NCI-H146 treated with DMSO at 0.1 percent for 48 hours (cell line): ENCODE results near the gene MYCBPAP.
A peak's percentile ranks its signal among the peaks of the same experiment; 100 is the strongest.

Source experiments
- DNase-seq: peaks from one replicate; lab custom pipeline; 2025; ENCODE audit not compliant: unreplicated experiment; lab: John Stamatoyannopoulos, UW

MYCBPAP gene

DNA sequence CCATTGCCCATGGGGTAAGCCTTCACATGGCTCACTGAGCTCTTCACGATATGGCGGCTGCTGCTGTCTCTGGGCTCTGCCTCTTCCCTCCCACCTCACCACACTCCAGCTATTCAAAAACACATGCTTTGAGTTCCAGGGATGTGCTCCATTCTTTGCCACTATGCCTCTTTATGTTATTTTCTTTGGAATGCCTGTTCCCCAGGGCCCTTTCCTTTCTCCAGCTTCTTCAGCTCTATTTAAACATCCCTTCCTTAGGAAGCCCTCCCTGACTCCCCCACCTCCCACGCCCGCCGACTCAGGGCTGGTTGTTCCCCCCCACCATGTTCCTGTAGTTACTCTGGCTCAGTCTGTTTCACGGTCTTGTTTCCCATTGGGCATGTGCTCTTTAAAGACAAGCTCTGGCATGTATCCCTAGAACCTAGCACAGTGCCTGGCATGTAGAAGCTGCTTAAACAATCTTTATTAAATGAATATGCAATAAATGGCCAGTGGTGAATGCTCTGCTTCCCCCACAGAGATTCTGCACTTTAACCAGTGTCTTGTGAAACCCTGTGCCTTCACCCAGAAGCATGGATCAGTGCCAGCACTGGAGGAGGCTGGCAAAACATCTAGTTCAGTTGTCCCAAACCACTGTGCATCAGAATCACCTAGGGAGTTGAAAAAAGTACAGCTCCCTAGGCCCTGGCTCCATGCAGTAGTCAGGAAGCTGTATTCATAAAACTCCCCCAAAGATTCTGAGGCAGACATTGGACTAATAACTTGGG, 6.9 kb downstream of the MYCBPAP start:
- no peak for DNase-seq

DNA sequence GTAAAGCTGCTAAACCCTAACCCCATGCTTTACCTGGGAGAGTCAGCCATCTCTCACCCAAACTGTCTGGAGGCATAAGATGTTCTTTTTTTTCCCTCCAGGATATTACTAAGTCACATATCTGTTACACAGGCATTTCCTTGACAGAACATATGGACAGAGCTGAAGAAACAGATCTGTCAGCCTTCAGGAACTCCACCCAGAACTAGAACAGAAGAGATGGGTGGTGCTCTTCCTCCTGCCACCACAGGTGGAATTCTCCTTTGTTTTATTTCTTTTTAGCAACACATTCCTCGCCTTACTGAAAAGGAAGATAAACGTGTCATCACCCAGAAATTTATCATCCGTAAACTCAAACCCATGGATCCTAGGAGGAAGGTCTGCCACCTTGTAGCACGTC, 8.8 kb downstream of the MYCBPAP start:
- DNase-seq, result no peak

DNA sequence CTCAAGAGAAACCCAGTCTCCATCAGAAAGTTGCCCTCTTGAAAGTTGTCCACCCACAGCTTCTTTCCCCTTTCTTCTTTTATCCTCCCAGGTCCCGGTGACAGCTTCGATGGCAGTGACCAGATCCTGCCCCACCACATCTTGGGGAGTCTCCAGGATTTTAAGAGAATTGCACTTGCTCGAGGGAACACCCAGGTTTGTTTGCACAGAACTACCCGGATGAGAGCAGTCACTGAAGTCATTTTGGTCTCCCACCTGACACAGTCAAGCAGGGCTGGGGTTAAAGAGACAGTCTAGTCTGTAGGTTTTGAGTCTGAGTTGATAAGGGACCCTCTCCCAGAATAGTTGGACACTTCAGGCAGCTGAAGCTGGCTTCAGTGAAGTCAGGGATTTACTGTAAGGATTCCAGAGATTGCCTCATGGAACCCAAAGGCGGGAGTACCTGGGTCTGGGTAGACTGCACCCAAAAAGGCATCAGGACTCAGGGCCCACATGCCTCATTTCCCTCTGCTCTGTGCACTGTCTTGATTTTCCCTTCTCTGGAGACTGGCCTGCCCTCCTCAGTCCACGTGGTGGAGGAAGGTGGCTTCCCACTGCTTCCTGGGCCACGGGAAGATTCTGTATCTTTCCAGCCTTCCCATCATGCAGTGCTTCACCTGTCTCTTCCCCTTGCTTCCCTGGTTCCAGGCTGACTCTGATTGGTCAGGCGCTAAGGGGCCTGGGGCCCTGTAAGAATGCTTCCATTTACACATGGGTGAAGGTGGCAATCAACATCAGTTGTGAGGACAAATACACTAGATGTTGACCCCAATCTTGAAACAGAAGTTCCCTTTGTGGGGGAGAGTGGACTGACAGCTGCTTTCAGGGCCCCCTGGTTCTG, 9.5 kb downstream of the MYCBPAP start:
- no peak for DNase-seq

DNA sequence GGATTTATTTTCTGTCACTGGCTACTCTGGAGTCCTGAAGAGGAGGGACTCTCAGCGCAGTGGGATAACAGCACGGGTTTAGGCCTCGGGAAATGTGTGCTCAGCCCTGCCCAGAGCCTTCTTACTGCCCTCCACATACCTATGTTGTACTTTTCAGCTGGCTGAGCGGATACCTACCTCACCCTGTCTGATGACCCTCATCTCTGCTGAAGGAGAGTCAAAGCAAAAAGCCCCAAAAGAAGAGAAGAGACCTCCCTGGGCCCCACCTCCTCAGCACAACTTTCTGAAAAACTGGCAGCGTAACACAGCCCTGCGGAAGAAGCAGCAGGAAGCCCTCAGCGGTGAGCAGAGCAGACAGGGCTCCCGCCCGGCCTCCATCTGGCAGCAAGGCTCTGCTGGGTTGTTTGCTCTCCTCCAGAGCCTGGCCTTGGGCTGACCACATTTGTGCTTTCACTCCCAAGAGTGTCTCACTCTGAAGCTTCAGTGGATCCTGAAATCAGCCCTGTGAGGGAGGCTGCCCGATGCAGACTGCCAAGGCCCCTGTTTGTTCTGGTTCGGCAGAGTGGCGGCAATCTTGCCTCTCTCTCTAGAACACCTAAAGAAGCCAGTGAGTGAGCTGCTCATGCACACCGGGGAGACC, 10.3 kb downstream of the MYCBPAP start:
- DNase-seq, result no peak

DNA sequence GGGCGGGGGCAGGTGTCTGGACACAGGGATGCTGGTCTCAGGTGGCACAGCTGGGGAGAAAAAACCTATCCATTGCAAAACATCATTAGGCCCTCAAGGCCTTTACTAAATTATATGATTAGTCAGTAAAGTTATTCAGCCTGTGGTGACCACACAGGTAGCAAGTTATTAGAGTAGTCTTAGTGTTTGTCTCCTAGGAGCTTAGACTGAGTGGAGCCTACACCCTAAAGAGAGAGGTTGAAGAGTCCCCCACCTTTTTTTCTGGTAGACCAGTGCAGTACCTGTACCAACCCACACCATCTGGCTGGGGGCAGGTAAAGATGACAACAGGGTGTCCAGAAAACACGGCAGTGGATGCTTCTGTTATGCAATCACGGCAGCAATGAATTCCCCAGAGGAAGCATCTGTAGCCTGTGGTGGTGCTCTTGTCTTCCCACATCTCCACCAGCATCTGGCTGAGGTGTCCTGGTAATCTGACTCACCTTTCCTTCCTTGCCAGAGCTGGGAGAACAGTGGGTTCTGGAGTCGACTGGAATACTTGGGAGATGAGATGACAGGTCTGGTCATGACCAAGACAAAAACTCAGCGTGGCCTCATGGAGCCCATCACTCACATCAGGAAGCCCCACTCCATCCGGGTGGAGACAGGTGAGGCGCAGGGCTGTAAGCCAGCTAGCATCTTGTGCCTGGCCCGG, 11.0 kb downstream of the MYCBPAP start:
- no peak for DNase-seq

DNA sequence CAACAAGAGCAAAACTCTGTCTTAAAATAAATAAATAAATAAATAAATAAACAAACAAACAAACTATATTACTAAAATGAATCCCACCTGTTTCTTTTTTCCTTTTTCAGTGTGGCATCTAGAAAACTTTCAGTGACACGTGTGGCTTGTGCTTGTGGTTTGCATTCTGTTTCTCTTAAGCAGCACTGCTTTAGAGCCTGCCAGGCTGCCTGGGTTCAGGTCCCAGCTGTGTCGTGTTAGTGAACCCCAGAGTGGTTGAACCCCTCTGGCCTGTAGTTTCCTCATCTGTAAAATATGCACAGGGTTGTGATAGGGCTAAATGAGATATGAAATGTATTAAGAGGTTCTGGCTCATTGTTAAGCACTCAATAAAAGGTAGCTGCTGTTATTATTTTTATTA, 12.2 kb downstream of the MYCBPAP start:
- no peak for DNase-seq

DNA sequence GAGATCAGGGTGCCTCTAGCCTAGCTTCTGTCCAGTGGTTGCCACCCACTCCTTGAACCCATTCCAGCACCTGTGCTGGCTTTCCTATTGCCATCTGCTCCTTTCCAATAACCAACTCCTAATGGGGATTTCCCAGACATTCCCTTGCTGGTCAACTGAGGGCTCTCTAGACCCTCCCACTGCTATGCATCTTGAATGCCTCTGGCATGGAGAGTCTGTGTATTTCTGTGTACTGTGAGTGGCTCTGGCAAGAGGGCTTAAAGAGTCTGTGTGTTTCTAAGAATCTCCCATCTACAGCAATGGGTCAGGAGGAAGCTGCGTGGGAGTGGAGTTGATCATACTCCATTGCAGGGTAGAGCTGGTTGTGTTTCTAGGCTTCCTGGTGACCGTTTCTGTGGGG, 13.3 kb downstream of the MYCBPAP start:
- no peak for DNase-seq

DNA sequence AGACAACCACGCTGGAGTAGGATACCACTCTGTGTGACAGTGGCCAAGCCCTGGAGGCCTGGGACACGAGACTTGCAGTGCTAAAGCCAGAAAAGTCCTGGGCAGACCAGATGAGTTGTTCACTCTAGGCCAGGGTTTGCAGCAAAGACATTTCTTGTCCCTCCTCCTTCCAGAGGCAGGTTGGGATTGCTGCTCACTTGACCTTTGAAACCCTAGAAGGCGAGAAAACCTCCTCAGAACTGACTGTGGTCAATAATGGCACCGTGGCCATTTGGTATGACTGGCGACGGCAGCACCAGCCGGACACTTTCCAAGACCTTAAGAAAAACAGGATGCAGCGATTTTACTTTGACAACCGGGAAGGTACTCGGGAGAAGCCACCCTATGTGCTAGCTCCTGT, 14.5 kb downstream of the MYCBPAP start:
- no peak for DNase-seq

DNA sequence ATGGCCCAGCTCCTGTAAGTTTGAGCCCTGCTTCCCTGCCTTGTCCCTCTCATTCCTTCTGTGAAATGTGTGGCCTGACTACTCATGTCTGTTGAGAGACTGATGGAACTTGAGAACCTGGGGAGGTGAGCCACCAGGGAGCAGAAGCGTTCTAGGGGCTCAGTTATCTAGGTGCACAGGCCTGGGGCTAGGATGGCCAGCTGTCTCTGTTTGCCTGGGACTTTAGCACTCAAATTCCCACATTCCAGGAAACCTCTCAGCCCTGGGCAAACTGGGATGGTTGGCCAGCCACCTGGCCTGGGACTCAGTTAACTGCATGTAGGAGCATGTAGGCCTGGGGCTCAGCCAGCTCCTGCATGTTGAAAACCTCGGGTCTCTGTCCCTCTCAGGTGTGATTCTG, 15.0 kb downstream of the MYCBPAP start:
- no peak for DNase-seq

DNA sequence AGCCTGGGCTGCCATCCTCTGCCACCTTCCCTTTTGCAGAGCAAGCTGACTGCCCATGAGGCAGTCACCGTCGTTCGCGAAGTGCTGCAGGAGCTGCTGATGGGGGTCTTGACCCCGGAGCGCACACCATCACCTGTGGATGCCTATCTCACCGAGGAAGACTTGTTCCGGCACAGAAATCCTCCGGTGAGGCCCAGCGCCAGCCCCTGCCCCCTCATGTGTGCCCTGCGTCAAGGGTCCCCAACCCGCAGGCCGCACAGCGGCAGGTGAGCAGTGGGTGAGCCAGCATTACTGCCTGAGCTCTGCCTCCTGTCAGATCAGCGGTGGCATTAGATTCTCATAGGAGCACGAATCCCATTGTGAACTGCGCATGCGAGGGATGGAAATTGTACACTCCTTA, 16.6 kb downstream of the MYCBPAP start:
- no peak for DNase-seq

DNA sequence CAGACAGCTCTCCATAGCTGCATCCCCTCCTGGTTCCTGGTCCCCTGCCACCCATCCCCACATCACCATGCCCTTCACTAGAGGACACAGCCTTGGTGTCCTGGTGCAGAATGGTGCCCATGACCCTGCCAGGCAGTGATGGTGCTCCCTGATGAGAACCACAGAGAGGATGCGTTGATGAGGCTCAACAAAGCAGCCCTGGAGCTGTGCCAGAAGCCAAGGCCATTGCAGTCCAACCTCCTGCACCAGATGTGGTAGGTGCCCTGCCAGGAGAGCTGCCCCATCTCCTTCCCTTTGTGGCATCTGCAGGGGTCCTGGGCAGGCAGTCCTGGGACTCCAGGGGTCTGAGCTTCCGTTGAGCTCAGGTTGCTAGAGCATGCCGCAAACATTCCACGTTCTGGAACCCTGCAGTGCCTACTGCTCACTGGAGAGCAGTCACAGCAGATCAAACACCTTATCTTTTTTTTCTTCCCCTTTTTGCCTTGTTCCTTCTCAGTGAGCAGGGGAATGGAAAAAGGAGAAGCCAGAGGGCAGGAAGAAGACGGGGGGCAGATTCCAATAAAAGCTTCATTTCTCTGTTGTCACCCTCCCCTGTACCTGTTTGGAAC, 19.0 kb downstream of the MYCBPAP start:
- DNase-seq, result no peak

DNA sequence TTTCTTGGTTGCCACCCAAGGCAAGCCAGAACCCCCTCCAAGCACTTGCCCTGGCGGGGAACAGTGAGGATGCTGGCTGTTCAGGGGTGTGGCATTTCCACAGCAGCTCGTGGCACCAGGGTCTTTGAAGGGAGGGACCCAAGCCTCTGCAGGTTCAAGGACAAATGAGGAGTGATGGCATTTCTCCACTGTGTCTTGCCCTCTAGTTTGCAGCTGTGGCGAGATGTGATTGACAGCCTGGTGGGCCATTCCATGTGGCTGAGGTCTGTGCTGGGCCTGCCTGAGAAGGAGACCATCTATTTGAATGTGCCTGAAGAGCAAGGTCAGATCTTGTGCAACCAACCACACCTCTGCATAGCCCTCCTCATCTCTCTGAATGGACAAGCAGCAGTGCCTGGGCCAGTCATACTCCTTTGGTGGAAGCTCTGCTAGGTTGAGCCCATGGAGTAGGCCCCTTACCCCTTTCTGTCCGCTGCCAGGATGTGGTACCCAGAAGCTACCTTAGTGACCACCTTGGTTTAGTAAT, 19.8 kb downstream of the MYCBPAP start:
- DNase-seq, result no peak

DNA sequence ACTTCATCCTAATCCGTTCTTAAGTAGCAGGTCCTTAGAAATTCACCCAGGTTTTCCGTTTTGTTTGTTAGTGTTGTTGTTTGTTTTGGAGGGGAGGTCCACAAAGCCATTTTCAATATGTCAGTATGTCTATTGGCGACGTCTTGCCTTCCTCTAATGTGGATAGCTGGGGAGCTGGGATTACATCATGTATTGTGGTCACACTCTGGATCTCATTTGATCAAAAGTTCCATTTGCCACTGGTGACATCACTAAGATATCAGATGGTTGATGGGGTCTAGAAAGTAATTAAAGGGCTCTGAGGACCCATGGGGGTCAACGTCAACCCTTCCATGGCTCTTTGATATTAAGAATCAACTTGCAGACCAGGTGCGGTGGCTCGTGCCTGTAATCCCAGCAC, 21.6 kb downstream of the MYCBPAP start:
- DNase-seq, result no peak

DNA sequence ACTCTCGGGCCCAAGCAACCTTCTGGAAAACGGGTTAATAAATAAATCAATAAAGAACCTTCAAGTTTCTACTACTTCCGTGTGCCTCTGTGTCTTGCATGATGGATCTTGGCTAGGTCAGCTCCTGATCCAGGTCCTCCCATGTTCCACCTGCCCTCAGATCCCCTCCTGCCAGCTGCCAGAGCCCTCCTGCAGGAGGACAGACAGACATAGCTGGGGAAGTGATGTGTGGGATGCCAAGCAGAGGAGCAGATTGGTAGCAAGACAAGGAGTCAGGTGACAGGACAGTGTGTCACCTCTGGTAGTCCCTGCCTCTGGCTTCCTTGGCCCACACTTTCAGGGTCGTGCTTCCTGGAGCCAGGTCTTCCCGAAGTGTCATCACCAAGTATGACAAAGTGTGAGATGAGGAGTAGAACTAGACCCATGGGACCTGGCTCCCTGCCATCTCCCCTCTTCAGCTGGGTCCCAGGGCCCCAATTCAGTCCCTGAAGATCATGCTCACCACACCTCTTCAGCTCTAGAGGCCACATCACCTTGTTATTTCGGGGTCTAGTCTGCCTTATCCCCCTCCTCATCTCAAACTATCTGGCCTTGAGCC, 23.3 kb downstream of the MYCBPAP start:
- DNase-seq, result no peak

DNA sequence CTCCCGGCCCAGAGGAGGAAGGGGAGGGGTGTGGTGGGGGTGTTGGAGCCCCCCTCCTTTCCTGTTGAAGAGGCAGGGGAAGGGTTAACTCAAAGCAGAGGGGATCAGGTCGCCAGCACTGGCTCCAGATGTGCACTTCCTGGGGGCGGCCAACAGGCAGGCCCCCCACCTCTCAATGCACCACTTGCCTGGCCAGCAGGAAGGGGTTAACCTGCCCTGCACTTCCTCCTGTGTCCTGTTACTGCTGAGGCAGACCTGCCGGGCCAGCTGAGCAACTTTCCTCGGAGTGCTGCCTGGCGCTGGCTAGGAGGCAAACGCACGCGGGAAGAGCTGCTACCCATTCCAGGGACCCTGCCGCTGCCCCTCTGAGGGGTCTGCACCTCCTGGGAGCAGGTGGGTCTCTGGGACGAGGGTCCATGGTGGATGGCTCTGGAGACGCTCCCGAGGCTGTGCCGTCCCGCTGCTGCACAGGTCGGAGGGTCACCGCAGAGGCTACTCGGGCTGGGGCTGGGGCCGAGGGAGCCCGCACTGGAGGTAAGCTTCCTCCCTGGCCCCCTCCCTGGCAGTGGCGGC, 24.3 kb downstream of the MYCBPAP start, which contains the start of gene EPN3:
EPN3 (plus strand) TSS at position 284 of the 573 bp plus-strand sequence. CDS start 3,822 bp downstream, outside the sequence.
- DNase-seq, result no peak

DNA sequence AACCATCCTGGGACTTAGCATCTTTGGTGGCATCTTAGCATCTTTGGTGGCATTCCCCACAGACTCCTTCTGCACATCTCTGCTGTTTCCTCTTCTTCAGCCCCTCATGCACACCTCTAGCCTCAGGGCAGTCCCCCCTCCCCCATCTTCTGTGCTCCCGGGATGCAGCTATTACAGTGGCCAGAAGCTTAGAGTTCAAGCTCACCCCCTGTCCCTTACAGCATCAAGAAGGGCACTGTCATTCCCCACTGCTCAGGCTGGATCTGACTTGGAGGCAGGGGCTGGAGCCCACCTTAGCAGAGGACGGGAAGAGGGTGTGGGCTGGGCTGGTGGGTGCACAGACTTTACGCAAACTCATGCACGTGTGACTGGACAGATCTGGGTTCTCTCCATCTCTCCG, 24.9 kb downstream of the MYCBPAP start:
- DNase-seq, result no peak

DNA sequence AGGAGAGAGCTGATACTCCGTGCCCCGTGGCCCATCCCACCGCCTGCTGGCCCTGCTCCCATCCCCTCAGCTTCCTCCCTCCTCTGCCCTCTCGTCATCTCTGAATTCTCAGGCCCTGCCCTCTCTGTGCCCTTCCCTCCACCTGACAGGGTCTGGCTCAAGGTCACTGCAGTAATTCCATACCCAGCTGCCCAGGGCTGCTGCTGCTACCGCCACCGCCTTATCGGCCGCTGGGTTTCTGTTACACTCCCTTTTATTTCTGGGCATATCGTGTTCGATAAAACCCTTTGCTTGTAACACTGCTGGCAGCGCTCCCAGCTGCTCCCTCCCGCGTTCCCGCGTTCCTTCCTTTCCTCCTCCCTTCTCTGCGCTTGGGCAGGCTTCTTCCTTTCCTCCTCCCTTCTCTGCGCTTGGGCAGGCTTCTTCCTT, 25.5 kb downstream of the MYCBPAP start:
- peak; percentile 29 for DNase-seq

DNA sequence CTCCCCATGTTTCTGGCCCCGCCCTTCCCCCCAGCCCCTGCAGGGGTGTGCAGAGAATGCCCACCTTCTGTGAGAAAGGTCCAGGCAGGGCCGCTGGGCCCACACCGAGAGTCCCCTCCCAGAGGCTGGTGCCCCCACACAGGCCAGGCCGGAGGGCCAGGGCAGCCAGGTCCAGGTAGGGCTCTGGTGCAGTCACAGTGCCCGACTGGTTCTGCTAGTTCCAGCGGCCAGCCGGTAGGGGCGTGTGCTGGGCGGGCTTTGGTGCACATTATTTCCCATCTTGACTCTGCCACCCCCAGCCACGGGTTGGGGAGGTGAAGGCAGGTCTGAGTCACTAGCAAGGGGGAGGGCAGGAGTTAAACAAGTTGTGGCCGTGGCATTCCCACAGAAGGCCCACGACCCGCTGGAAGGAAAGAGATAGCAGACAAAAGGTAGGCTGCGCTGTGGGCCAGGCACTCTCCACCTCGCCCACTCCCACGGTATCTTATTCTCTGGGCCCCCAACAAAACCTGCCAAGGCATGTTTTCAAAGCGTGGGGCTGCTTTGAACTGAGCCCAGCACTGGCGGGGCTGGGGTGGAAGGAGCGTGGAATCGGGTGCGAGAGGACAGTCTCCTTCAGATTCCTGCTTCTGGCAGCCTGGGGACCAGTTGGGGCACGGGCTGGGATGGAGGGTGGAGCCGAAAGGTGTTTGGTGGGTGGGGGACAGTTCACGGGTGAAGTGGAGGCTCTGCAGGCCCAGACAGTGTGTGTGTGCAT, 26.2 kb downstream of the MYCBPAP start:
- no peak for DNase-seq

DNA sequence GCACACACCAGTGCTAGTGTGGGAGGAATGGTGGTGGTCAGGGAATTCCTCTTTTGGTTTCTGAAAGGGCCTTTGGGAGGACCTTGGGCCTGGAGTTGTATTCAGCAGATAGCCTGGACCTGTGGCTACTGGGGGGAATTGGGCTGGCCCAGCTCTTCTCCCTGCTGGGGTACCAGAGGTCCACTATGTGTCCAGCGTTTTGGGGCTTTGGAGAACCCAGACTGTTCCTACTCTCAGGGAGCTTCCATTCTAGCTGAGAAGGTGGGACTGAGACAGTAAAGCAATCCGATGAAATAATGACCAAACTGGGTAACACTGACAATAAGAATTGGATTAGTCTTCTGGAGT, 26.7 kb downstream of the MYCBPAP start:
- no peak for DNase-seq
